K562 (cell line): Measurements from ENCODE around the gene PYGO2. TPM values are rescaled to one million over a fixed set of nuclear protein-coding genes. Genes with fewer than 3 reads are reported as not detected.

ENCODE experiments used
- CCAR2 ChIP-seq: fragments of 200-400 bp; formaldehyde crosslinking; IDR thresholded peaks from 2 replicates; pipeline ENCODE4 v1.6.1; 2017; ENCODE audit warnings: mild to moderate bottlenecking, low read depth, low read length
- CHCHD3 ChIP-seq: fragments of 250-450 bp; sonication (Bioruptor Pico); IDR thresholded peaks from 2 replicates; pipeline ENCODE4 v2.1.2; 2022; ENCODE audit warnings: mild to moderate bottlenecking
- HDAC1 ChIP-seq, 2 experiments: fragments of 450-650 bp; IDR thresholded peaks; 2 replicates each; pipeline ENCODE4 v1.6.1; 2016 to 2017; ENCODE audit warnings: inconsistent platforms in 1 of 2, mild to moderate bottlenecking in 1 of 2, moderate library complexity in 1 of 2
- polyA plus RNA-seq, 8 experiments: library from polyadenylated mRNA; depleted of rRNA in 4 of 8; stranded (reverse) in 5 of 8; unstranded in 3 of 8; fragments of >200 nt; fragmentation: Nextera tagmentation in 2 of 8; fragmentation: Illumina TruSeq in 1 of 8; extraction: Ambion mirVana in 2 of 8; extraction: Trizol in 1 of 8; gene quantifications; 2 replicates each; pipeline versions ENCODE4 v1.2.1 to v1.2.3, GENCODE V29; 2011 to 2014; ENCODE audit warnings: inconsistent platforms in 1 of 8, missing spikeins in 1 of 8
- total RNA-seq, 7 experiments: library from RNA; depleted of rRNA in 6 of 7; stranded (reverse); fragments of >200 nt in 6 of 7; fragmentation: Illumina TruSeq in 2 of 7; extraction: Trizol in 2 of 7; gene quantifications; 2 replicates each; pipeline versions ENCODE4 v1.2.1 to v1.2.3, GENCODE V29; 2011 to 2021; ENCODE audit warnings: low replicate concordance in 1 of 7
- TF ChIP-seq, protein P1 (sequence below): fragments of 450-650 bp; IDR thresholded peaks from 2 replicates; pipeline ENCODE4 v1.6.1; 2016; ENCODE audit warnings: low read depth
- TF ChIP-seq, protein P2 (sequence below): sonication (generic); formaldehyde crosslinking; IDR thresholded peaks from 2 replicates; pipeline ENCODE4 v1.8.1; 2023; ENCODE audit warnings: mild to moderate bottlenecking, missing genetic modification reagents
- TF ChIP-seq, protein P3 (sequence below): fragments of 250-450 bp; sonication (Bioruptor Pico); IDR thresholded peaks from 2 replicates; pipeline ENCODE4 v1.4.0; 2020; ENCODE audit warnings: mild to moderate bottlenecking, moderate library complexity
- TF ChIP-seq, protein P4 (sequence below): IDR thresholded peaks from 2 replicates; pipeline ENCODE4 v1.6.1; 2014; ENCODE audit warnings: antibody characterized with exemption
- TF ChIP-seq, protein P5 (sequence below): fragments of 450-650 bp; IDR thresholded peaks from 2 replicates; pipeline ENCODE4 v1.6.1; 2016; ENCODE audit warnings: borderline replicate concordance

The PYGO2 gene
- total and polyA plus RNA-seq, 9 of the 15 experiments (the other 6 are each of a cell fraction or from before 2014, with no cell fraction given), result 8.3 to 36.2 (median 18.2) TPM

DNA sequence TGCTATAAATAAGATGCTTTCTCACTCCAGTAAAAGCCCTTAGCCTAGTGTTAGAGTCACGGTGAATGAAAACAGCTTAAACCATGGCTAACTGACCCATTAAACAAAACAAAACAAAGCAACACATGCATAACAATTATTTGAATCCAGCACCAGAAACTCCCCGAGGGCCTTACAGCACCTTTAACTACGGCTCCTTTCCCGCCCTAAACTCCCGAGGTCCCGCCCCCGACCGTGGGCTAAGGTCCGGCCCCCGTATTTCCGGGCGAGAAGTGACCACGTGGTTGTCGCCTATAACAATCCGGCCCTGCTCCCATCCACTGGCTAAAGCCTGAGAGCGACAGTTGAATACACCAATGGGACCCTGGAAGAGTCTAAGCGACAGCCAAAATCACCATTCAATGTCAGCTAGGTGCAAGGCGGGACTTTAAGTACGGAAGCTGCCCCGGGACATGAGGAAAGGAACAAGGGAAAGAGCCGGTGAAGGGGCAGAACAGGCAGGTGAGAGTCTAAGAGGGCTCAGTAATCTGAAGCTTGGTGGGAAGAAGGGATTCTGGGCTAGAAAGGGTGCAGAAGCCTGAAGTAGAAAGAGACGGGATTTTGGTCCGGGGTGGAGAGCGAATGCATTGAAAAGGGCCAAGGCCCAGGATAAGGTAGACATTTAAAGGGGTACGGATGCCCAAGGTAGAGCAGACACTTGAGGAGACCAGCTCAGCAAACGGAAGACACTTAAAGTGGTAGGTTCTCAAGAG is 21.5 kb upstream of the PYGO2 start, which contains the start of gene FLAD1 (continued):
- TF ChIP-seq, protein P1, sequence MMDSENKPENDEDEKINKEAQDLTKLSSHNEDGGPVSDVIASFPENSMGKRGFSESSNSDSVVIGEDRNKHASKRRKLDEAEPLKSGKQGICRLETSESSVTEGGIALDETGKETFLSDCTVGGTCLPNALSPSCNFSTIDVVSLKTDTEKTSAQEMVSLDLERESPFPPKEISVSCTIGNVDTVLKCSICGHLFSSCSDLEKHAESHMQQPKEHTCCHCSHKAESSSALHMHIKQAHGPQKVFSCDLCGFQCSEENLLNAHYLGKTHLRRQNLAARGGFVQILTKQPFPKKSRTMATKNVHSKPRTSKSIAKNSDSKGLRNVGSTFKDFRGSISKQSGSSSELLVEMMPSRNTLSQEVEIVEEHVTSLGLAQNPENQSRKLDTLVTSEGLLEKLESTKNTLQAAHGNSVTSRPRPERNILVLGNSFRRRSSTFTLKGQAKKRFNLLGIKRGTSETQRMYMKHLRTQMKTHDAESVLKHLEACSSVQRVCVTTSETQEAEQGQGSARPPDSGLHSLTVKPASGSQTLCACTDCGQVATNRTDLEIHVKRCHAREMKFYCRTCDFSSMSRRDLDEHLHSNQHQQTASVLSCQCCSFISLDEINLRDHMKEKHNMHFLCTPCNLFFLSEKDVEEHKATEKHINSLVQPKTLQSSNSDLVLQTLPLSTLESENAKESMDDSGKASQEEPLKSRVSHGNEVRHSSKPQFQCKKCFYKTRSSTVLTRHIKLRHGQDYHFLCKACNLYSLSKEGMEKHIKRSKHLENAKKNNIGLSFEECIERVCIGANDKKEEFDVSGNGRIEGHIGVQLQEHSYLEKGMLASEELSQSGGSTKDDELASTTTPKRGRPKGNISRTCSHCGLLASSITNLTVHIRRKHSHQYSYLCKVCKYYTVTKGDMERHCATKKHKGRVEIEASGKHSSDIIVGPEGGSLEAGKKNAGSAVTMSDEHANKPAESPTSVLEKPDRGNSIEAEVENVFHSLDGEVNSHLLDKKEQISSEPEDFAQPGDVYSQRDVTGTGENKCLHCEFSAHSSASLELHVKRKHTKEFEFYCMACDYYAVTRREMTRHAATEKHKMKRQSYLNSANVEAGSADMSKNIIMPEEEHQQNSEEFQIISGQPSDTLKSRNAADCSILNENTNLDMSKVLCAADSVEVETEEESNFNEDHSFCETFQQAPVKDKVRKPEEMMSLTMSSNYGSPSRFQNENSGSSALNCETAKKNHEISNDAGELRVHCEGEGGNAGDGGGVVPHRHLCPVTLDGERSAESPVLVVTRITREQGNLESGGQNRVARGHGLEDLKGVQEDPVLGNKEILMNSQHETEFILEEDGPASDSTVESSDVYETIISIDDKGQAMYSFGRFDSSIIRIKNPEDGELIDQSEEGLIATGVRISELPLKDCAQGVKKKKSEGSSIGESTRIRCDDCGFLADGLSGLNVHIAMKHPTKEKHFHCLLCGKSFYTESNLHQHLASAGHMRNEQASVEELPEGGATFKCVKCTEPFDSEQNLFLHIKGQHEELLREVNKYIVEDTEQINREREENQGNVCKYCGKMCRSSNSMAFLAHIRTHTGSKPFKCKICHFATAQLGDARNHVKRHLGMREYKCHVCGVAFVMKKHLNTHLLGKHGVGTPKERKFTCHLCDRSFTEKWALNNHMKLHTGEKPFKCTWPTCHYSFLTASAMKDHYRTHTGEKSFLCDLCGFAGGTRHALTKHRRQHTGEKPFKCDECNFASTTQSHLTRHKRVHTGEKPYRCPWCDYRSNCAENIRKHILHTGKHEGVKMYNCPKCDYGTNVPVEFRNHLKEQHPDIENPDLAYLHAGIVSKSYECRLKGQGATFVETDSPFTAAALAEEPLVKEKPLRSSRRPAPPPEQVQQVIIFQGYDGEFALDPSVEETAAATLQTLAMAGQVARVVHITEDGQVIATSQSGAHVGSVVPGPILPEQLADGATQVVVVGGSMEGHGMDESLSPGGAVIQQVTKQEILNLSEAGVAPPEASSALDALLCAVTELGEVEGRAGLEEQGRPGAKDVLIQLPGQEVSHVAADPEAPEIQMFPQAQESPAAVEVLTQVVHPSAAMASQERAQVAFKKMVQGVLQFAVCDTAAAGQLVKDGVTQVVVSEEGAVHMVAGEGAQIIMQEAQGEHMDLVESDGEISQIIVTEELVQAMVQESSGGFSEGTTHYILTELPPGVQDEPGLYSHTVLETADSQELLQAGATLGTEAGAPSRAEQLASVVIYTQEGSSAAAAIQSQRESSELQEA, result peak; percentile 95
- TF ChIP-seq, protein P2, sequence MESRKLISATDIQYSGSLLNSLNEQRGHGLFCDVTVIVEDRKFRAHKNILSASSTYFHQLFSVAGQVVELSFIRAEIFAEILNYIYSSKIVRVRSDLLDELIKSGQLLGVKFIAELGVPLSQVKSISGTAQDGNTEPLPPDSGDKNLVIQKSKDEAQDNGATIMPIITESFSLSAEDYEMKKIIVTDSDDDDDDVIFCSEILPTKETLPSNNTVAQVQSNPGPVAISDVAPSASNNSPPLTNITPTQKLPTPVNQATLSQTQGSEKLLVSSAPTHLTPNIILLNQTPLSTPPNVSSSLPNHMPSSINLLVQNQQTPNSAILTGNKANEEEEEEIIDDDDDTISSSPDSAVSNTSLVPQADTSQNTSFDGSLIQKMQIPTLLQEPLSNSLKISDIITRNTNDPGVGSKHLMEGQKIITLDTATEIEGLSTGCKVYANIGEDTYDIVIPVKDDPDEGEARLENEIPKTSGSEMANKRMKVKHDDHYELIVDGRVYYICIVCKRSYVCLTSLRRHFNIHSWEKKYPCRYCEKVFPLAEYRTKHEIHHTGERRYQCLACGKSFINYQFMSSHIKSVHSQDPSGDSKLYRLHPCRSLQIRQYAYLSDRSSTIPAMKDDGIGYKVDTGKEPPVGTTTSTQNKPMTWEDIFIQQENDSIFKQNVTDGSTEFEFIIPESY (CRISPR knock-in tag), result peak; percentile 57; the same call in 1 of the 2 replicates
- TF ChIP-seq CCAR2, result no peak
- TF ChIP-seq, protein P3, sequence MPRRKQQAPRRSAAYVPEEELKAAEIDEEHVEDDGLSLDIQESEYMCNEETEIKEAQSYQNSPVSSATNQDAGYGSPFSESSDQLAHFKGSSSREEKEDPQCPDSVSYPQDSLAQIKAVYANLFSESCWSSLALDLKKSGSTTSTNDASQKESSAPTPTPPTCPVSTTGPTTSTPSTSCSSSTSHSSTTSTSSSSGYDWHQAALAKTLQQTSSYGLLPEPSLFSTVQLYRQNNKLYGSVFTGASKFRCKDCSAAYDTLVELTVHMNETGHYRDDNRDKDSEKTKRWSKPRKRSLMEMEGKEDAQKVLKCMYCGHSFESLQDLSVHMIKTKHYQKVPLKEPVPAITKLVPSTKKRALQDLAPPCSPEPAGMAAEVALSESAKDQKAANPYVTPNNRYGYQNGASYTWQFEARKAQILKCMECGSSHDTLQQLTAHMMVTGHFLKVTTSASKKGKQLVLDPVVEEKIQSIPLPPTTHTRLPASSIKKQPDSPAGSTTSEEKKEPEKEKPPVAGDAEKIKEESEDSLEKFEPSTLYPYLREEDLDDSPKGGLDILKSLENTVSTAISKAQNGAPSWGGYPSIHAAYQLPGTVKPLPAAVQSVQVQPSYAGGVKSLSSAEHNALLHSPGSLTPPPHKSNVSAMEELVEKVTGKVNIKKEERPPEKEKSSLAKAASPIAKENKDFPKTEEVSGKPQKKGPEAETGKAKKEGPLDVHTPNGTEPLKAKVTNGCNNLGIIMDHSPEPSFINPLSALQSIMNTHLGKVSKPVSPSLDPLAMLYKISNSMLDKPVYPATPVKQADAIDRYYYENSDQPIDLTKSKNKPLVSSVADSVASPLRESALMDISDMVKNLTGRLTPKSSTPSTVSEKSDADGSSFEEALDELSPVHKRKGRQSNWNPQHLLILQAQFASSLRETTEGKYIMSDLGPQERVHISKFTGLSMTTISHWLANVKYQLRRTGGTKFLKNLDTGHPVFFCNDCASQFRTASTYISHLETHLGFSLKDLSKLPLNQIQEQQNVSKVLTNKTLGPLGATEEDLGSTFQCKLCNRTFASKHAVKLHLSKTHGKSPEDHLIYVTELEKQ, result no peak
- peak in 1 of 2 experiments; percentile 99; a peak in 3 of 4 replicates for TF ChIP-seq HDAC1 (IDR thresholded peaks at IDR 0.05)
- TF ChIP-seq, protein P4, sequence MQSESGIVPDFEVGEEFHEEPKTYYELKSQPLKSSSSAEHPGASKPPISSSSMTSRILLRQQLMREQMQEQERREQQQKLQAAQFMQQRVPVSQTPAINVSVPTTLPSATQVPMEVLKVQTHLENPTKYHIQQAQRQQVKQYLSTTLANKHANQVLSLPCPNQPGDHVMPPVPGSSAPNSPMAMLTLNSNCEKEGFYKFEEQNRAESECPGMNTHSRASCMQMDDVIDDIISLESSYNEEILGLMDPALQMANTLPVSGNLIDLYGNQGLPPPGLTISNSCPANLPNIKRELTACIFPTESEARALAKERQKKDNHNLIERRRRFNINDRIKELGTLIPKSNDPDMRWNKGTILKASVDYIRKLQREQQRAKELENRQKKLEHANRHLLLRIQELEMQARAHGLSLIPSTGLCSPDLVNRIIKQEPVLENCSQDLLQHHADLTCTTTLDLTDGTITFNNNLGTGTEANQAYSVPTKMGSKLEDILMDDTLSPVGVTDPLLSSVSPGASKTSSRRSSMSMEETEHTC, result no peak
- TF ChIP-seq, protein P5, sequence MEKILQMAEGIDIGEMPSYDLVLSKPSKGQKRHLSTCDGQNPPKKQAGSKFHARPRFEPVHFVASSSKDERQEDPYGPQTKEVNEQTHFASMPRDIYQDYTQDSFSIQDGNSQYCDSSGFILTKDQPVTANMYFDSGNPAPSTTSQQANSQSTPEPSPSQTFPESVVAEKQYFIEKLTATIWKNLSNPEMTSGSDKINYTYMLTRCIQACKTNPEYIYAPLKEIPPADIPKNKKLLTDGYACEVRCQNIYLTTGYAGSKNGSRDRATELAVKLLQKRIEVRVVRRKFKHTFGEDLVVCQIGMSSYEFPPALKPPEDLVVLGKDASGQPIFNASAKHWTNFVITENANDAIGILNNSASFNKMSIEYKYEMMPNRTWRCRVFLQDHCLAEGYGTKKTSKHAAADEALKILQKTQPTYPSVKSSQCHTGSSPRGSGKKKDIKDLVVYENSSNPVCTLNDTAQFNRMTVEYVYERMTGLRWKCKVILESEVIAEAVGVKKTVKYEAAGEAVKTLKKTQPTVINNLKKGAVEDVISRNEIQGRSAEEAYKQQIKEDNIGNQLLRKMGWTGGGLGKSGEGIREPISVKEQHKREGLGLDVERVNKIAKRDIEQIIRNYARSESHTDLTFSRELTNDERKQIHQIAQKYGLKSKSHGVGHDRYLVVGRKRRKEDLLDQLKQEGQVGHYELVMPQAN, result peak; percentile 99
- TF ChIP-seq CHCHD3 (CRISPR knock-in tag), result peak; percentile 87; the same call in 1 of the 2 replicates
